Measurements from ENCODE around the gene DCTPP1. TPM values are rescaled to one million over a fixed set of nuclear protein-coding genes. Genes with fewer than 3 reads are reported as not detected.
A peak's percentile ranks its signal among the peaks of the same experiment; 100 is the strongest.

DCTPP1 gene
- polyA plus RNA-seq, 1 of the 3 experiments (the other 2 are of a cell fraction): 79.2 TPM

DNA sequence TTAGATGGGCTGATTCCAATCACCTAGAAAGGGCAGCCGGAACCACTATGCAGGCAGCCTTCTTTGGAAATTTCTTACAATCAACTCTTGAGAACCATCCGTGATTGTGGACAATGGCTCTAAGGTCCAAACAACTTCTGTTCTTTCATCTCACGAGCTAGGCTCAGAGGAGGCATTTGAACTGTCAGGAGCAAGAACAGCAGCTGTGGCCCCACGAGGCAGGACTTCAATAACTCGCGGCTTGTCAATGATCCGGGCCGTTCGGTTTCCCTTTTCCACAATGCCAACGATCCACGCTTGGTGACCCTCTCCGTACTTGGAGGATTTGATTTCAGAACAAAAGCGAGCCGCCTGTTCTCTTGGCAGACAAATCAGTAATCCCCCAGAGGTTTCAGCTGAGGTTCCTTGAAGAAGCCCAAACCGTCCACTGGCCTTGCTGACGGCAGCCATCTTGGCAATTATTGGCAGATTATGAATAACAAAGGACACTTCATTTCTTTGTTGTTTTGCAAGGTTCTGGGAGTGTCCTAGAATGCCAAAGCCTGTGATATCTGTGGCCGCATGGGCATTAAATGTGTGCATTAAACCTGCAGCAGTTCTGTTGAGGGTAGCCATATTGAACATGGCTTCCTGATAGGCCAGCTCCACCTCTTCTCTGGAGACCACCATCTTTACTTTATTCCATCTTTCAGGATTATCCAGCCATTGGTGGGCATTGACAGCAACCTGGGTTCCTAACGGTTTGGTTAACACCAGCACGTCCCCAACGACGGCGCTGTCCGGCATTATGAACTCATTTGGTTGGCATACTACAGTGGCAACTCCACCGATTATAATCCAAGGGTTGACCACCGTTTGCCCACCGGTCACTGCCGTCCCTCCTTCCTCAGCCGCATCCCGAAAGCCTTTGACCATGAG is 14.7 kb upstream of the DCTPP1 start:
- CTCF ChIA-PET: interaction anchor here (0.6 to 2.9 kb wide), 9 partner anchors 11 to 353 kb away, joined by 3 to 27 read pairs (median 3); partner anchors contain the start of genes DCTPP1, TBX6 and ZNF747
- H3F3A ChIP-seq (replicated peaks; ENCODE audit: insufficient read depth): peaks cover 5% of the 10 kb centered on the region
- H3K4me1 ChIP-seq (ENCODE audit: control insufficient read depth in 1 of 2, insufficient read depth in 2 of 2, low read depth in 1 of 2, low read length in 1 of 2): peaks cover 8 to 15% of the 10 kb centered on the region in 2 experiments; a peak in 2 of 4 replicates
- peak overlapping the region; percentile 98 for H3K9ac ChIP-seq
- H3K79me2 ChIP-seq (ENCODE audit: insufficient read depth): peaks cover 24% of the 10 kb centered on the region
- DNase-seq: no peak
- peaks cover 12 to 16% of the 10 kb centered on the region in 2 experiments for H3K36me3 ChIP-seq (replicated peaks in 1 of 2; ENCODE audit: control insufficient read depth in 1 of 2, insufficient read depth in 2 of 2, low read length in 1 of 2)
- TF ChIP-seq YY1 (IDR thresholded peaks at IDR 0.05; ENCODE audit: low read depth) (0 out of 2 replicates have a peak, but pooled peaks have one; percentile 53), GATA2 (CRISPR knock-in tag; IDR thresholded peaks at IDR 0.05) (no peak)
- H2AFZ ChIP-seq (ENCODE audit: low read depth): no peak overlapping the region
- H3K4me3 ChIP-seq (ENCODE audit: low read depth in 2 of 2, low read length in 1 of 2): peak overlapping the region; percentile 75 to 95
- H3K9me3 ChIP-seq: no peaks in the 10 kb centered on the region
- H3K9me2 ChIP-seq: no peaks in the 10 kb centered on the region
- H3K4me2 ChIP-seq: peak overlapping the region; percentile 89
- H3K27ac ChIP-seq (ENCODE audit: low read depth in 2 of 2, low read length in 1 of 2): peak overlapping the region; percentile 86 to 88; a peak in 3 of 4 replicates
- WGBS (ENCODE audit: low lambda C conversion rate): 89% methylated on average over 29 of the region's 29 CpGs
- H3K27me3 ChIP-seq (ENCODE audit: insufficient read depth): no peaks in the 10 kb centered on the region
- POLR2A ChIA-PET: interaction anchor here (0.6 to 1.7 kb wide), 5 partner anchors 15 to 91 kb away, joined by 3 to 6 read pairs (median 3); partner anchors contain the start of gene DCTPP1
- H4K20me1 ChIP-seq (ENCODE audit: insufficient read depth): no peaks in the 10 kb centered on the region

DNA sequence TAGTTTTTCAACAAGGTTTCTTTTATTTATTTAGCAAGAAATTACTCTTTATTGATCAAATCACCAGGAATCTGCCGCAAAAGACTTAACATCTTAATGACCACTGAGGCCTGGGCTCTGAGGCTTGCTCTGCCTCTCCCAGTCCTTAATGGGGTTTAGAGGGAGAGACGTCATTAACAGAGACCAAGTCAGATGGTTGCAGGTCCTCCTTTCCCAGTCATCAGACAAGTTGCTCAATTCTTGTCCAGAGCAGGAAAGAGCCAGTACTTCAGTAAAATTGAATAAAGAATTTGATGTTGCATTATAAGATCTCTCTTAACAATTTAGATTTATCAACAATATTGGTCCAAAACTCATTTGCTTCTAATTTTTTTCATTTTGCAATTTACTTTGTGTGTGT is 13.8 kb upstream of the DCTPP1 start:
- WGBS (ENCODE audit: low lambda C conversion rate): 97% methylated on average over 2 of the region's 2 CpGs
- H3K9me2 ChIP-seq: no peaks in the 10 kb centered on the region
- H3K4me2 ChIP-seq: peak overlapping the region; percentile 89
- ChIA-PET POLR2A (interaction anchor here (1.7 kb wide), 1 partner anchor 14 kb away, joined by 6 read pairs; the partner anchor contains the start of gene DCTPP1), CTCF (interaction anchor here (1.3 to 2.9 kb wide), 4 partner anchors 11 to 92 kb away, joined by 3 to 27 read pairs (median 5); partner anchors contain the start of gene DCTPP1)
- peaks cover 12 to 16% of the 10 kb centered on the region in 2 experiments for H3K36me3 ChIP-seq (replicated peaks in 1 of 2; ENCODE audit: control insufficient read depth in 1 of 2, insufficient read depth in 2 of 2, low read length in 1 of 2)
- H3K27ac ChIP-seq (ENCODE audit: low read depth in 2 of 2, low read length in 1 of 2): no peak overlapping the region
- H3K79me2 ChIP-seq (ENCODE audit: insufficient read depth): peaks cover 24% of the 10 kb centered on the region
- no peaks in the 10 kb centered on the region for H3K27me3 ChIP-seq (ENCODE audit: insufficient read depth)
- H4K20me1 ChIP-seq (ENCODE audit: insufficient read depth): no peaks in the 10 kb centered on the region
- H3K4me3 ChIP-seq (ENCODE audit: low read depth in 2 of 2, low read length in 1 of 2): no peak overlapping the region; a peak in 1 of 4 replicates
- H3K4me1 ChIP-seq (ENCODE audit: control insufficient read depth in 1 of 2, insufficient read depth in 2 of 2, low read depth in 1 of 2, low read length in 1 of 2): peaks cover 8 to 15% of the 10 kb centered on the region in 2 experiments; a peak in 2 of 4 replicates
- H2AFZ ChIP-seq (ENCODE audit: low read depth): no peak overlapping the region
- H3F3A ChIP-seq (replicated peaks; ENCODE audit: insufficient read depth): peaks cover 3% of the 10 kb centered on the region
- no peak overlapping the region for H3K9ac ChIP-seq
- TF ChIP-seq RAD21 (IDR thresholded peaks at IDR 0.05; ENCODE audit: low read length) (no peak), RFX5 (IDR thresholded peaks at IDR 0.05; ENCODE audit: low read length) (no peak), YY1 (IDR thresholded peaks at IDR 0.05; ENCODE audit: low read depth) (no peak), NRF1 (IDR thresholded peaks at IDR 0.05; ENCODE audit: low read depth, low read length) (no peak), POLR2AphosphoS5 (IDR thresholded peaks at IDR 0.05; ENCODE audit: low read depth, low read length) (no peak), EZH2phosphoT487 (IDR thresholded peaks at IDR 0.05; ENCODE audit: borderline replicate concordance, low read depth) (no peak), TEAD4 (IDR thresholded peaks at IDR 0.05; ENCODE audit: borderline replicate concordance, insufficient read depth) (no peak)
- TF ChIP-seq, protein P1, sequence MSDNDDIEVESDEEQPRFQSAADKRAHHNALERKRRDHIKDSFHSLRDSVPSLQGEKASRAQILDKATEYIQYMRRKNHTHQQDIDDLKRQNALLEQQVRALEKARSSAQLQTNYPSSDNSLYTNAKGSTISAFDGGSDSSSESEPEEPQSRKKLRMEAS (IDR thresholded peaks at IDR 0.05; ENCODE audit: low read depth): no peak
- TF ChIP-seq, protein P2, sequence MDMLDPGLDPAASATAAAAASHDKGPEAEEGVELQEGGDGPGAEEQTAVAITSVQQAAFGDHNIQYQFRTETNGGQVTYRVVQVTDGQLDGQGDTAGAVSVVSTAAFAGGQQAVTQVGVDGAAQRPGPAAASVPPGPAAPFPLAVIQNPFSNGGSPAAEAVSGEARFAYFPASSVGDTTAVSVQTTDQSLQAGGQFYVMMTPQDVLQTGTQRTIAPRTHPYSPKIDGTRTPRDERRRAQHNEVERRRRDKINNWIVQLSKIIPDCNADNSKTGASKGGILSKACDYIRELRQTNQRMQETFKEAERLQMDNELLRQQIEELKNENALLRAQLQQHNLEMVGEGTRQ (IDR thresholded peaks at IDR 0.05; ENCODE audit: borderline replicate concordance, low read depth, low read length): no peak
- TF ChIP-seq, protein P3, sequence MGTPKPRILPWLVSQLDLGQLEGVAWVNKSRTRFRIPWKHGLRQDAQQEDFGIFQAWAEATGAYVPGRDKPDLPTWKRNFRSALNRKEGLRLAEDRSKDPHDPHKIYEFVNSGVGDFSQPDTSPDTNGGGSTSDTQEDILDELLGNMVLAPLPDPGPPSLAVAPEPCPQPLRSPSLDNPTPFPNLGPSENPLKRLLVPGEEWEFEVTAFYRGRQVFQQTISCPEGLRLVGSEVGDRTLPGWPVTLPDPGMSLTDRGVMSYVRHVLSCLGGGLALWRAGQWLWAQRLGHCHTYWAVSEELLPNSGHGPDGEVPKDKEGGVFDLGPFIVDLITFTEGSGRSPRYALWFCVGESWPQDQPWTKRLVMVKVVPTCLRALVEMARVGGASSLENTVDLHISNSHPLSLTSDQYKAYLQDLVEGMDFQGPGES (IDR thresholded peaks at IDR 0.05; ENCODE audit: low read depth, low read length): no peak
- DNase-seq: no peak
- no peaks in the 10 kb centered on the region for H3K9me3 ChIP-seq
